HG02970 (cell line): Measurements from ENCODE around the gene SYTL1.

ENCODE experiments used
- ATAC-seq: cut with Tn5 transposase; IDR thresholded peaks from one replicate; pipeline ENCODE4 v1.9.1; 2021; ENCODE audit warnings: mild to moderate bottlenecking, moderate library complexity, moderate number of reproducible peaks; ENCODE audit not compliant: unreplicated experiment, low FRiP score

Gene SYTL1

GRCh38 chr1:27361553-27361952, 19.7 kb downstream of the SYTL1 start:
- ATAC-seq: no peak

- no peak for ATAC-seq
These were observed 22.2 kb downstream of the SYTL1 start for GRCh38 chr1:27363766-27364695.

GRCh38 chr1:27364696-27365371, 23.0 kb downstream of the SYTL1 start:
- no peak for ATAC-seq

- no peak for ATAC-seq
These were observed 23.7 kb downstream of the SYTL1 start for GRCh38 chr1:27365372-27366112.

- ATAC-seq: no peak
These were observed 24.2 kb downstream of the SYTL1 start for GRCh38 chr1:27366113-27366410.

- no peak for ATAC-seq
These were observed 24.8 kb downstream of the SYTL1 start, which contains the start of gene MAP3K6 for GRCh38 chr1:27366411-27367159. TSS of gene MAP3K6 (minus strand) at chr1:27366961. CDS start at chr1:27366597, 364 bp downstream.

GRCh38 chr1:27367160-27367650, 25.4 kb downstream of the SYTL1 start:
- no peak for ATAC-seq

GRCh38 chr1:27368869-27369582, 27.2 kb downstream of the SYTL1 start:
- ATAC-seq: no peak

GRCh38 chr1:27372022-27372807, 30.4 kb downstream of the SYTL1 start:
- no peak for ATAC-seq

GRCh38 chr1:27372808-27373690, 31.2 kb downstream of the SYTL1 start:
- no peak for ATAC-seq

GRCh38 chr1:27374362-27375086, 32.7 kb downstream of the SYTL1 start, which contains the start of gene FCN3:
TSS of gene FCN3 (minus strand) at chr1:27374824. CDS start at chr1:27374818, 6 bp downstream.
- ATAC-seq: no peak

- ATAC-seq: no peak
These were observed 36.1 kb downstream of the SYTL1 start for GRCh38 chr1:27377760-27378495.

- no peak for ATAC-seq
These were observed 37.8 kb downstream of the SYTL1 start for GRCh38 chr1:27379564-27380122.

GRCh38 chr1:27380224-27380623, 38.4 kb downstream of the SYTL1 start:
- ATAC-seq: no peak

GRCh38 chr1:27380766-27381733, 39.2 kb downstream of the SYTL1 start:
- no peak for ATAC-seq
